CD4-positive, alpha-beta T cell treated with Interleukin-4 for 1 hour (primary cell): ENCODE measurements around the gene LRMDA.
"Not testable (repeated sequence)": the region's sequence is repeated elsewhere in the genome, so short reads cannot be mapped to it uniquely, and the experiment has no call there.

ENCODE experiments used
- DNase-seq, 2 donors: peaks; one replicate each; pipeline ENCODE4 v3.0.0-alpha.2; 2020 to 2022

The LRMDA gene

GRCh38 chr10:75761289-75761688 lies 329.9 kb downstream of the LRMDA start:
- DNase-seq = no peak

- no peak for DNase-seq
Observed at GRCh38 chr10:75762431-75762802, 331.0 kb downstream of the LRMDA start.

GRCh38 chr10:75763652-75764051 lies 332.2 kb downstream of the LRMDA start:
- DNase-seq = no peak

GRCh38 chr10:75764974-75765788 lies 333.8 kb downstream of the LRMDA start:
- no peak for DNase-seq

- DNase-seq = no peak
Observed at GRCh38 chr10:75765789-75766096, 334.3 kb downstream of the LRMDA start.

GRCh38 chr10:75766106-75766505 lies 334.7 kb downstream of the LRMDA start:
- DNase-seq = no peak

GRCh38 chr10:75766752-75767151 lies 335.3 kb downstream of the LRMDA start:
- not testable (repeated sequence) for DNase-seq

- DNase-seq = no peak
Observed at GRCh38 chr10:75770626-75771081, 339.2 kb downstream of the LRMDA start.

GRCh38 chr10:75771606-75772005 lies 340.2 kb downstream of the LRMDA start:
- DNase-seq = no peak

- peak in 1 of 2 donors; percentile 48 for DNase-seq
Observed at GRCh38 chr10:75772153-75772887, 340.9 kb downstream of the LRMDA start.

- DNase-seq = no peak
Observed at GRCh38 chr10:75773231-75773780, 341.9 kb downstream of the LRMDA start.

- DNase-seq = no peak
Observed at GRCh38 chr10:75773813-75774782, 342.7 kb downstream of the LRMDA start.

- DNase-seq = no peak
Observed at GRCh38 chr10:75774783-75775490, 343.5 kb downstream of the LRMDA start.

- no peak for DNase-seq
Observed at GRCh38 chr10:75776738-75777504, 345.5 kb downstream of the LRMDA start.

- no peak for DNase-seq
Observed at GRCh38 chr10:75778665-75779064, 347.2 kb downstream of the LRMDA start.

GRCh38 chr10:75779276-75779675 lies 347.9 kb downstream of the LRMDA start:
- no peak for DNase-seq

- no peak for DNase-seq
Observed at GRCh38 chr10:75782463-75783248, 351.2 kb downstream of the LRMDA start.

- DNase-seq = no peak
Observed at GRCh38 chr10:75788394-75789205, 357.2 kb downstream of the LRMDA start.

GRCh38 chr10:75793848-75794247 lies 362.4 kb downstream of the LRMDA start:
- no peak for DNase-seq

- no peak for DNase-seq
Observed at GRCh38 chr10:75801121-75801520, 369.7 kb downstream of the LRMDA start.
